Astrocyte of the spinal cord (primary cell): ENCODE results near the gene NDST1.

ENCODE experiments used
- DNase-seq: peaks from one replicate; pipeline ENCODE4 v3.0.0; 2011; ENCODE audit warnings: low read depth, low spot score
- H3K4me3 ChIP-seq: 2 replicates; pipeline ENCODE4 v1.5.1; 2011; ENCODE audit warnings: low read depth, mild to moderate bottlenecking, low read length, moderate library complexity
- in situ Hi-C: cut with HindIII; loops from 2 replicates; pipeline ENCODE4 v1.10.0; 2017; ENCODE audit warnings: low sequenced_read_pairs
- TF ChIP-seq, protein P1 (sequence below): IDR thresholded peaks from 2 replicates; pipeline ENCODE4 v1.5.1; 2012; ENCODE audit warnings: low read depth, mild to moderate bottlenecking, low read length, inconsistent platforms

The NDST1 gene

GRCh38 chr5:150554857-150555256 lies 46.9 kb downstream of the NDST1 start:
- no peak for DNase-seq
- in situ Hi-C loops: no loop called here
- TF ChIP-seq, protein P1, sequence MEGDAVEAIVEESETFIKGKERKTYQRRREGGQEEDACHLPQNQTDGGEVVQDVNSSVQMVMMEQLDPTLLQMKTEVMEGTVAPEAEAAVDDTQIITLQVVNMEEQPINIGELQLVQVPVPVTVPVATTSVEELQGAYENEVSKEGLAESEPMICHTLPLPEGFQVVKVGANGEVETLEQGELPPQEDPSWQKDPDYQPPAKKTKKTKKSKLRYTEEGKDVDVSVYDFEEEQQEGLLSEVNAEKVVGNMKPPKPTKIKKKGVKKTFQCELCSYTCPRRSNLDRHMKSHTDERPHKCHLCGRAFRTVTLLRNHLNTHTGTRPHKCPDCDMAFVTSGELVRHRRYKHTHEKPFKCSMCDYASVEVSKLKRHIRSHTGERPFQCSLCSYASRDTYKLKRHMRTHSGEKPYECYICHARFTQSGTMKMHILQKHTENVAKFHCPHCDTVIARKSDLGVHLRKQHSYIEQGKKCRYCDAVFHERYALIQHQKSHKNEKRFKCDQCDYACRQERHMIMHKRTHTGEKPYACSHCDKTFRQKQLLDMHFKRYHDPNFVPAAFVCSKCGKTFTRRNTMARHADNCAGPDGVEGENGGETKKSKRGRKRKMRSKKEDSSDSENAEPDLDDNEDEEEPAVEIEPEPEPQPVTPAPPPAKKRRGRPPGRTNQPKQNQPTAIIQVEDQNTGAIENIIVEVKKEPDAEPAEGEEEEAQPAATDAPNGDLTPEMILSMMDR: no peak
- H3K4me3 ChIP-seq: no peak overlapping the region

- TF ChIP-seq, protein P1: no peak
- in situ Hi-C loops: no loop called here
- no peak for DNase-seq
- H3K4me3 ChIP-seq: no peak overlapping the region
Measured at GRCh38 chr5:150556106-150556505, 48.2 kb downstream of the NDST1 start.

DNA sequence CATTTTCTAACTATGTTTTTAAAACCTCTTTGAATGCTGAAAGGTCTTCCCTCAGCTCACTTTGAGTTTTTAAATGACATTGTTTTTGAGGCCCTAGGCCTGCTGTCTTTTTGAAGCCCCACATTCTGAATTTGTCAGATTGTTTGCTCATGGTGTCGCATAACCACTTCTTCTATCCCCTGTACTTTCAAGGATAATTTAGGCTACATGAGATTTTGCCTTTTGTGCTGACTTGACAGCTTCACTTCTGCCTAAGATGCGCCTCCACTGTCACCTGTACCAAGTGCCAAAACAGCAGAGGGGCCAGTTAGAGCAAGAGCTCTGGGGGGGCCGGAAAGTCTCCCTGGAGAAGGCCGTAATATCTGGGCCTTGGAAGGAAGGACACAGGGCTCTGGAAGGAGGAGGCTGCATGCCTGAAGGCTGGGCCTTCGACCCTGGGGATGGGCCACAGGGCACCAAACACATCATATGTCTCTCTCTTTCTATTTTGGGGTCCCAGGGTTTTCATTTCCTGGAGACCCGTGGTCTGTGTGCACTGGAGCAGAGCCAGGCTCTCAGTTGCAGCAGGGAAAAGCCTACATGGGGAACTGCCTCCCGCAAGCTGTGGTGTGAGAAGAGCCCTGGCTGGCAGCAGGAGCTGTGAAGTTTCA lies 49.1 kb downstream of the NDST1 start:
- in situ Hi-C loops: no loop called here
- TF ChIP-seq, protein P1: no peak
- no peak overlapping the region for H3K4me3 ChIP-seq
- DNase-seq: no peak

DNA sequence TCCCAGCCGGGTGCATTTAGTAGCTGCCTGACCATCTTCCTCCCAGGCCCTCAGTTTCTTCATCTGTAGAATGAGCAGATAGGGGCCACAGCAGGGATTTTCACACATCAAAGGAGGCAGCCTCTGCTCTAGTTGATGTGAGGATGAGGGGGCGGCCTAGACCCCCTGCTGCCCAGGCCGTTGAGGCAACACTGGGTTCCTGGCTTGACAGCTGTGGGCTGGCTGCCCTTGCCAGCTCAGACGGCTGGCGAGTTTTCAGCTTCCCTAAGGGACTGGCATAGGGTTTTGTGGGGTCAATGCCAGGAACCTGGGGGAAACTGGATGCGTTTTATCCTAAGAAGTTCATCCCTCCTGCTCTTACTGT lies 49.6 kb downstream of the NDST1 start:
- no peak for DNase-seq
- H3K4me3 ChIP-seq: no peak overlapping the region
- in situ Hi-C loops: no loop called here

DNA sequence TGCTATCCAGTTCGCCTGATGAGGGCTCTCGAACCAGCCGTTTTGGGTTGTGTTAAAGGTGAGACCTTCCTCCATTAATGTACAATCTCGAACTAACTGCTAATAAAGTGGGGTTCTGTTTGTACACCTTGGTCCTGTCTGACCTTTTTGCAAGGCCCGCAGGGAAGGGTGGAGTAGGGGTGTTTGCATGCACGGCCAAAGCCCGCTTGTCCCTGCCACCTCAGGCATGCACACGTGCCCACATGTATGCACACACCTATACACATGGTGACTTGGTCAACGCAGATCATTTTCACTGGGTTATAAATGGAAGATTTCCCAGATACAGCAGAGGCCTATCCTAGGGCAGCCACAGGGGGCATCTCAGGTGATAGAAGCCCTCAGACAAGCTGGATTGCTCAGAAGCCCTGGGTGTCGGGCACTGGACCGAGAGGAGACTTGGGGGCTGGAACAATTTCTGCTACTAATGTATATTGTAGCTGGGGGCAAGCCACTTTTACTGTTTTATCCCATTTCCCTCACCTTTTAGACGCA lies 50.2 kb downstream of the NDST1 start:
- TF ChIP-seq, protein P1: no peak
- in situ Hi-C loops: no loop called here
- DNase-seq: no peak

More for the DNA sequence above, 49.6 kb downstream of the NDST1 start:
- TF ChIP-seq, protein P1: no peak

DNA sequence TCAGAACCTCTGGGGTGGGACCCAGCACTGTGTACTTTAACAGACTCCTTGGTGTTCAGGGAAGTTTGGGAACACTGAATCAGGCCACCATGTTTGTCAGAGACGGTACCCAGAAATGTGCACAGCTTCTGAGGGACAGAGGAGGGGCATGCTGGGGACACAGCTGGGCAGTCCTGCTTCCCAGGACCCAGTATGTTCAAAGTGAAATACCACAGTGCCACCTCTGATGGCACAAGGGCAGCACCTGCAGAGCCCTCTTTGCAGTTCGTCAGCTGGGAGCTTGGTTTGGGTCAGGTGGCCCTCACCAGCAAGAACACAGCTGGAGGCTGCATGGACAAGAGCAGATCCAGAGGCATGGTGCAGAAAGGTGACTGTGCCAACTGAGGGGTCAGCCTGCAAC lies 51.2 kb downstream of the NDST1 start:
- TF ChIP-seq, protein P1: no peak
- no peak overlapping the region for H3K4me3 ChIP-seq
- no peak for DNase-seq
- in situ Hi-C loops: no loop called here

More for the DNA sequence above, 50.2 kb downstream of the NDST1 start:
- no peak overlapping the region for H3K4me3 ChIP-seq
